ENCODE results near the gene RETN.

RETN gene

DNA sequence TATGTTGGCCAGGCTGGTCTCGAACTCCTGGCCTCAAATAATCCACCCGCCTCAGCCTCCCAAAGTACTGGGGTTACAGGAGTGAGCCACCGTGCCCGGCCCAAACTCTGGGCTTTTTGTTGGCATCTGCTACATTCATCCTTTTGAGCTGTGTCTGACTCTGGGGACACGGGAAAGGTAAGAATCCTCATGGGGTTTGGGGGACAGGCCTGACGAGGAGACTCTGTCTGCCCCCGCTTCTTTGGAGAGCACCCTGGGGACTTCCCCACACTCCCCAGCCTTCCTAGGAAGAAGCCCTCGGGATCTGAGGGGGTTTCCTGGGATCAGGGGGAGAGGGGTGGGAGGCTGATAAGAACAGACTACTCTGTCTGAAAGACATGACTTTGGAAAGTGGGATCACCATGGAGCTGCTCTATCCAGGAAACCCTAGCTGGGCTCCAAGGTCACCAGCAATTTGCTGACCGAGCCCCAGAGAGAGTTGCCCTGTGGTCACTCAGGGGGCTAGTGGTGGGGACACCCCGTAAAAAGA is 41.1 kb downstream of the RETN start:
- DNase-seq, result no peak

DNA sequence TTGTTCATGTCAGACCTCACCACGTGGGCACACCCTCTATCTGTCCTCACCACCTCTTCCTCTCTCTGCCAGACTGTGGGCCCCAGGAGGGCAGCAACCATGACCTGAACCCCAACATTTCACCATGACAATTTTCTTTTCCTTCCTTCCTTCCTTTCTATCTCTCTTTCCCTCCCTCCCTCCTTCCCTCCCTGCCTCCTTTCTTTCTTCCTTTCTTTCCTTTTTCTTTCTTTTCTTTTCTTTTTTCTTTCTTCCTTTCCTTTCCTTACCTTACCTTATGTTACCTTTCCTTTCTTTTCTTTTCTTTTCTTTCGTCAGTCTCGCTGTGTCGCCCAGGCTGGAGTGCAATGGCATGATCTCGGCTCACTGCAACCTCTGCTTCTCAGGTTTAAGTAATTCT is 41.8 kb downstream of the RETN start:
- no peak for DNase-seq

DNA sequence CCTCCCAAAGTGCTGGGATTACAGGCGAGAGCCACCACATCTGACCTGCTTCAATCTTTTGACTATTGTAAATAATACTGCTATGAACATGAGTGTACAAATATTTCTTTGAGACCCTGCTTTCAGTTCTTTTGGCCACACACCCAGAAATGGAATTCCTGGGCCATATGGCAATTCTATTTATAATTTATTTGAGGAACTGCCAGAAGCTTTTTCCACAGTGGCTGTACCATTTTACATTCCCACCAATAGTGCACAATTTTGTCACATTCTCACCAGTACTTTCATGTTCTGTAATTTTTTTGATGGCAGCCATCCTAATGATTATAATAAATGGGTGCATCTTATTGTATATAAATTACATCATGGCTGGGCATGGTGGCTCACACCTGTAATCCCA is 46.8 kb downstream of the RETN start:
- DNase-seq, result no peak

- DNase-seq, result no peak
Observed at GRCh38 chr19:7716762-7717161, 47.9 kb downstream of the RETN start.

- DNase-seq, result no peak
Observed at GRCh38 chr19:7718668-7719067, 49.8 kb downstream of the RETN start.
